Uterus (tissue), 4 donors: ENCODE measurements around the gene FAM180A. TPM values are rescaled to one million over a fixed set of nuclear protein-coding genes. Genes with fewer than 3 reads are reported as not detected.

ENCODE experiments used
- DNase-seq, 2 donors: peaks; one replicate each; pipeline ENCODE4 v3.0.0-alpha.2; 2019 to 2020
- H3K27ac ChIP-seq, 2 donors: fragments of 200-600 bp; sonication (generic); 1 replicate in 1 of 2; 2 replicates in 1 of 2; pipeline ENCODE4 v1.5.1; 2016 to 2018
- H3K27me3 ChIP-seq, 2 donors: fragments of 200-600 bp; sonication (generic); one replicate each; pipeline ENCODE4 v1.5.1; 2018 to 2019; ENCODE audit warnings: control low read depth in 1 of 2
- H3K36me3 ChIP-seq, 2 donors: fragments of 200-600 bp; sonication (generic); one replicate each; pipeline ENCODE4 v1.5.1; 2019; ENCODE audit warnings: control low read depth in 1 of 2
- H3K4me1 ChIP-seq, 2 donors: fragments of 200-600 bp; sonication (generic); one replicate each; pipeline ENCODE4 v1.5.1; 2018 to 2019; ENCODE audit warnings: control low read depth in 1 of 2
- H3K4me3 ChIP-seq, 2 donors: fragments of 200-600 bp; sonication (generic); 1 replicate in 1 of 2; 2 replicates in 1 of 2; pipeline ENCODE4 v1.5.1; 2018 to 2019; ENCODE audit warnings: mild to moderate bottlenecking in 1 of 2
- H3K9me3 ChIP-seq, 2 donors: fragments of 200-600 bp; sonication (generic); one replicate each; pipeline ENCODE4 v1.5.1; 2019; ENCODE audit warnings: control low read depth in 1 of 2
- CTCF ChIP-seq, 4 experiments: fragments of 200-600 bp in 2 of 4; fragments of 450-650 bp in 2 of 4; sonication (generic) in 2 of 4; IDR thresholded peaks; one replicate each; pipeline ENCODE4 v1.5.1; 2016 to 2019; ENCODE audit warnings: antibody characterized with exemption in 4 of 4, mild to moderate bottlenecking in 2 of 4, moderate library complexity in 1 of 4
- POLR2A ChIP-seq, 2 donors: fragments of 450-650 bp; IDR thresholded peaks; one replicate each; pipeline ENCODE4 v1.6.1; 2016; ENCODE audit warnings: antibody characterized with exemption in 2 of 2, mild to moderate bottlenecking in 1 of 2, moderate library complexity in 1 of 2
- intact Hi-C: fragments of 100-400 bp; cut with DNase I; formaldehyde crosslinking; loops from one replicate; pipeline ENCODE4 v1.15.1; 2023; ENCODE audit warnings: low total_unique reads
- total RNA-seq, 4 donors: library from RNA; depleted of rRNA in 3 of 4; stranded (reverse); fragments of >200 nt in 3 of 4; gene quantifications; one replicate each; pipeline versions ENCODE4 v1.1.0 to v1.2.4, GENCODE V29; 2014 to 2023
- donor health status: DM: yes; HTN: yes; CAD: no.

The FAM180A gene
- total RNA-seq, 4 donors from 2014 or later: 0.51 to 12.6 (median 6.3) TPM; not detected in 1

GRCh38 chr7:135687466-135687865 is 61.1 kb downstream of the FAM180A start:
- H3K27me3 ChIP-seq: no peaks in the 10 kb centered on the region
- intact Hi-C loops: no loop called here
- H3K9me3 ChIP-seq: no peaks in the 10 kb centered on the region
- TF ChIP-seq POLR2A (IDR thresholded peaks at IDR 0.05): no peak
- TF ChIP-seq CTCF (IDR thresholded peaks at IDR 0.05): no peak
- no peak overlapping the region for H3K27ac ChIP-seq
- DNase-seq: no peak
- H3K4me3 ChIP-seq: no peak overlapping the region
- no peaks in the 10 kb centered on the region for H3K36me3 ChIP-seq
- H3K4me1 ChIP-seq: no peaks in the 10 kb centered on the region

GRCh38 chr7:135685306-135686084 is 63.1 kb downstream of the FAM180A start:
- no peaks in the 10 kb centered on the region for H3K36me3 ChIP-seq
- intact Hi-C loops: no loop called here
- no peak overlapping the region for H3K27ac ChIP-seq
- H3K4me3 ChIP-seq: no peak overlapping the region
- H3K27me3 ChIP-seq: no peaks in the 10 kb centered on the region
- TF ChIP-seq POLR2A (IDR thresholded peaks at IDR 0.05): no peak
- TF ChIP-seq CTCF (IDR thresholded peaks at IDR 0.05): no peak
- no peaks in the 10 kb centered on the region for H3K4me1 ChIP-seq
- no peak for DNase-seq
- H3K9me3 ChIP-seq: no peaks in the 10 kb centered on the region

GRCh38 chr7:135684699-135685098 is 63.9 kb downstream of the FAM180A start:
- H3K27ac ChIP-seq: no peak overlapping the region
- H3K4me1 ChIP-seq: no peaks in the 10 kb centered on the region
- DNase-seq: no peak
- no peaks in the 10 kb centered on the region for H3K36me3 ChIP-seq
- no peaks in the 10 kb centered on the region for H3K27me3 ChIP-seq
- intact Hi-C loops: no loop called here
- H3K4me3 ChIP-seq: no peak overlapping the region
- no peaks in the 10 kb centered on the region for H3K9me3 ChIP-seq
- TF ChIP-seq CTCF (IDR thresholded peaks at IDR 0.05): no peak
- no peak for TF ChIP-seq POLR2A (IDR thresholded peaks at IDR 0.05)

GRCh38 chr7:135684136-135684535 is 64.5 kb downstream of the FAM180A start:
- Histone ChIP-seq H3K27ac (no peak overlapping the region), H3K4me3 (no peak overlapping the region), H3K36me3 (no peaks in the 10 kb centered on the region), H3K9me3 (no peaks in the 10 kb centered on the region), H3K4me1 (no peaks in the 10 kb centered on the region), H3K27me3 (no peaks in the 10 kb centered on the region)
- TF ChIP-seq CTCF (IDR thresholded peaks at IDR 0.05) (no peak), POLR2A (IDR thresholded peaks at IDR 0.05) (no peak)
- intact Hi-C loops: no loop called here
- no peak for DNase-seq

- no peaks in the 10 kb centered on the region for H3K27me3 ChIP-seq
- no peaks in the 10 kb centered on the region for H3K4me1 ChIP-seq
- no peaks in the 10 kb centered on the region for H3K9me3 ChIP-seq
- no peak overlapping the region for H3K4me3 ChIP-seq
- DNase-seq: no peak
- TF ChIP-seq POLR2A (IDR thresholded peaks at IDR 0.05) (no peak), CTCF (IDR thresholded peaks at IDR 0.05) (no peak)
- H3K27ac ChIP-seq: no peak overlapping the region
- intact Hi-C loops: no loop called here
- H3K36me3 ChIP-seq: no peaks in the 10 kb centered on the region
Measured at GRCh38 chr7:135683609-135684008, 65.0 kb downstream of the FAM180A start.
